IPS DF 4.7 (cell line): ENCODE data around the gene FRZB.

Source experiments
- DNase-seq: peaks from one replicate; pipeline ENCODE4 v3.0.0-alpha.2; 2013; ENCODE audit warnings: low spot score; ENCODE audit errors: extremely low read depth

The FRZB gene

DNA sequence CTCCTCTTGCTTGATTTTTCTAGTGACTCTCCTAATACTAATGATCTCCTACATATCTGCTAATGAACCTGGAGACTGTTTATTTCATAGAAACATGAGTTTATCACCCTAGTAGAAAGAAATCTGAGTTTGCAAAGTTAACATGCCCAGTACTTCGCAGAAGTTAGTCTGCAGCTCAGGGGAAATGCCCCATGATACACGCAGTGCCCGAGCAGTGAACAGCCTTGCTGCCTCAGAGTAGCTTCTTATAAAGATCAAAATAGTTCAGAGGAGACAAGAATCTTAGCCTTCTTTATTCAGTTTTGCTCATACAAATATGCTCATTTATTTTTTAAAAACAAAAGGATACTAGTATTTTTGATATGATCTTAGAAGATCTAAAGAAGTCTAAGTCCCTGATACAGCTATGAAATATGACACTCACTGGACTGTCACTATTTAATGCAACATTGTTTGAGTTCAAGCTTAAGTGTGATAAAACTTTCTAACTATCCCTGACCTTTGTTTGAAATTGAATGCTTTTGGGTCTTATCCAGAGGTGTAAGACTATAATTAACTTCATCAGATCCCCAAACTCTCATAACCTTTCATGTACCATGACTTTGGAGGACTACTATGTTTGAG is 20.5 kb downstream of the FRZB start:
- no peak for DNase-seq

- no peak for DNase-seq
Observed at GRCh38 chr2:182836451-182836850, 30.0 kb downstream of the FRZB start.

GRCh38 chr2:182834293-182834692 is 32.1 kb downstream of the FRZB start:
- no peak for DNase-seq

GRCh38 chr2:182833084-182833854 is 33.2 kb downstream of the FRZB start:
- DNase-seq = no peak

DNA sequence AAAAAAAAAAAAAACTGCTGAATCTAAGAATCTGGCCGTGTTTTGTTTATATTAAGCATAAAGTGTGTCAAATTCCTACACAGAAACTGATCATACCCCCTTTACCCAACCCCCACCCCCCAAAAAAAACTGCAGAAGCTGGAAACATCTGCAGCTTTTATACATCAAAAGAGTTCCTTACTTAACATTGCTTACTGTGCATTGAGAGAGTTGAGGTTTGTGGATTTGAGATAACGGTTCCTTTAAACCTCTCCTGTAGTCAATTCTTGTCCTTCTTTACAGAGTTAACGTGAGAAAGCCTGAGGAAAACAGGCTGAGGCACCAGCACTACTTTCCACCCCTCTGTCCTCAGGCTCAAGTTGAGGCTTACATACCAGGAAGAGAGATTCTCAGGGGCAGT is 34.5 kb downstream of the FRZB start:
- no peak for DNase-seq

DNA sequence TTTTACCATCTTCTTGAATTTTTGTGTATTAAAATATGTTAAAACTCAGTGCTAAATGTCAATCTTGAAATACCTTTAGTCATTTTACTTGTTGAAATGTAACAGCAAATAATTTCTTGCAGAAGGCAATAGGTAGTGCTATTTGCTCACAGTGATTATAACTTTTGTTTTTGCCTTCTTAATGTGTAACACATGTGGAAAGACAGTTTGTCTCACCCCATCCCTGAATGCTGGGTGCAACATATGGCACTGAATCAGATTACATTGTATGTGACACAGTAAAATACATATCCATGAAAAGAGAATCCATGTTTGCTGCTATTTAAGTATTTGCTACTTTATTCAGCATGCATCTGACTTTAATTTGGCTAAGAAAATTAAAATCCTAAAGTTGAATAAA is 35.3 kb downstream of the FRZB start:
- no peak for DNase-seq

DNA sequence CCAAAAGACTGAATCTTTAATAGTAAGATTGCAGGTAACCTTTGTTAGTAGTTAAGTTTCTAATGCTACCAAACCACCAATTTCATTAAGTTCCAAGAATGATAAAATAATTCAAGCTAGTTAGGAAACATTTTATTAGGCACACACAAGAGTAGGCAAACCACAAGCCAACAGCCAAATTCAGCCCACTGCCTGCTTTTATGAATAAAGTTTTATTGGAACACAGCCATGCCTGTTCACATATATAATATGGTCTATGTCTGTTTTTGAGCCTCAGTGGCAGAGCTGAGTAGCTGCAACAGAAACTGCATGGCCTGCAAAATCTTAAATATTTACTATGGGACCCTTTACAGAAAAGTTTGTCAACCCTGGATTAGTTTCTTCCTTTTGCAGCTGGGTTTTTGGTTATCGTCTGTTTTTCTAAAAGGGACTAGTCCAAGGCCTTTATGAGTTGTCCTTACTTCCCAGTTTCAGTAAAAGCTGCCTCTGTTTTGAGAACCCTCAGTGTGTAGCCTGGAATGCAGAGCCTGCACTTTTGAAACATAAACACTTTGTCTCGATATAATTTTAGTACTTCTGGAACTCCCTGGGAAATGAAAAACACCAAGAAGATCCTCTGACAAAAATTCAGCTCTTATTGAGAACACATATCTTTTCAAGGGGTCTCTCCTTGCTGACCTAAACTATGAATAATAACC is 39.1 kb downstream of the FRZB start:
- no peak for DNase-seq

DNA sequence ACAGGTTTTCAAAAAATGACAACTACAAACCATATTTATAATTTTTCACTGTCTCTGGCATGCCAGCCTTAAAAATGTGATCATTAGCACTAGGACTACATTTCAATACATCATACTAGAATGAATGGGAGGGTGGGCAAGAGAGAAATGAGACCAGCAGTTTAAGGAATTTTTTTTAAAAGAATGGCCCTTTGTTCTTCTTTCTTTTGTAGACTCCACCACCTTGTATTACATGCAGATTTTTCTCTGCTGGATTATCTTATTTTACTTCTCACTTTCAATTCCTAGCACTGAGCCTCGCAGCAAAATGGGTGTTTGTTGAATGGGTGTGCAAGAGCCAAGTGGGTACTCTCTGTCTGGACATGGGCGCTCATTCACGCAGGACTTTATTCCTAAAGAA is 39.9 kb downstream of the FRZB start:
- DNase-seq = no peak

DNA sequence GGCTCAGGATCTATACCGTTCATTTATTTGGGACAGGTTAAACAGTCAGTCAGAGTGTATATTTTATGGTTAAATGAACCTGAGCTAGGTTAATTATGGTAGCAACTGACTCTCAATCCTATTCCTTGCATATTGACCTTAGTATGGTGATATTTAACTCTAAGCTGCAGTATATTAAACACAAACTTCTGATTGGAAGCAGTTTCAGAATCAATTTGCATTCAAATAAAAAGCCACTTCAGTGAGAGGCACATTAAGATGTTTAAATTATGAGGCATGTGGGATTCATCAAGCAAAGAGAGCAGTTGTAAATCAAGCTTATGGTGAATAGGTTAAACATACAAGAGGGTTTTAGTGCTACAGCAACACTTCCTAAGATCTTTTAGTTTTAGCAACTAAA is 40.4 kb downstream of the FRZB start:
- DNase-seq = no peak

DNA sequence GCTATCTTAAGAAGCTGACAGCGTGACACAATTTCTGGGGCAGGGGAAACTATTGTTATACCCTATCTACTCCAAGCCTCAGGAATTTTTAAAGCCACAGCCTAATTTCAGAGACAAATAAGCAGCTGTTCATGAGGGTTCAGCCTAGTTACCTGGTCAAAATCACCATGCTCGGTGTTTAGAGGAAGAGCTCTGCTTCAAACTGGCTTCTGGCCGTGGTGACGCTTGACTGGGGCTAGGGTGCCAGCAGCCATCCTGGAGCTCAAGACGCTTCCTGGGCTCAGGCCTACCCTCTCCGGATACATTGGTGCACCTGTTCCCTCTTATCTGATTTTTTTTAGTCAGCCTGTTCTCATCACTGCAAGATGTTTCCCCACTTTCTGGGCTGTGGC is 41.7 kb downstream of the FRZB start:
- no peak for DNase-seq

- no peak for DNase-seq
Observed at GRCh38 chr2:182824056-182824766, 42.2 kb downstream of the FRZB start.

DNA sequence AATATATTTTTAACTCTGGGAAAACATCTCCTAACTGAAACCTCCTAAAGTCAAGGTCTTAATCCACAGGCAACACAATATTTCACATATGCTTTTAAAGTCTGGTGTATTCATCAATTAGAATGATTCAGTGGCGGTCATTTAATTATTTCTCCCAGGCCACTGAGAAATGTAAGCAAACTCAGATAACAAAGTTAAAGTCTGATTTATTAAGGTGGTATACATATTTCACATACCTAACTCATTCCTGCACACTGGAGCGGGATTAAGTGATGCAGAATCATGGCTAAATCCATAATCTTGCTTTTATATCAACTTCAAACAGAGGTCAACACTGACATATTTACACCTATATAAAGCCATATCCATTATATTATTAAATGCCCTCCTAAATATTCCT is 43.7 kb downstream of the FRZB start:
- DNase-seq = no peak

DNA sequence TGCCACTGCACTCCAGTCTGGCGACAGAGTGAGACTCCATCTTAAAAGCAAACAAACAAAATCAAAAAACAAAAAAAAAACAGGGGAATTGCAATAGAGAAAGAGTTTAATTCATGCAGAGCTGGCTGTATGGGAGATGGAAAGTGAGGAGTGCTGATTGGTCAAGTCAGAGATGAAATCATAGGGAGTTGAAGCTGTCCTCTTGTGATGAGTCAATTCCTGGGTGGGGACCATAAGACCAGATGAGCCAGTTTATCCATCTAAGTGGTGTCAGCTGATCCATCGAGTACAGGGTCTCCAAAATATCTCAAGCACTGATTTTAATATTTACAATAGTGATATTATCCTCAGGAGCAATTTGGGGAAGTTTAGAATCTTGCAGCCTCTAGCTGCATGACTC is 45.3 kb downstream of the FRZB start:
- no peak for DNase-seq

- DNase-seq = no peak
Observed at GRCh38 chr2:182819412-182819811, 47.0 kb downstream of the FRZB start.

DNA sequence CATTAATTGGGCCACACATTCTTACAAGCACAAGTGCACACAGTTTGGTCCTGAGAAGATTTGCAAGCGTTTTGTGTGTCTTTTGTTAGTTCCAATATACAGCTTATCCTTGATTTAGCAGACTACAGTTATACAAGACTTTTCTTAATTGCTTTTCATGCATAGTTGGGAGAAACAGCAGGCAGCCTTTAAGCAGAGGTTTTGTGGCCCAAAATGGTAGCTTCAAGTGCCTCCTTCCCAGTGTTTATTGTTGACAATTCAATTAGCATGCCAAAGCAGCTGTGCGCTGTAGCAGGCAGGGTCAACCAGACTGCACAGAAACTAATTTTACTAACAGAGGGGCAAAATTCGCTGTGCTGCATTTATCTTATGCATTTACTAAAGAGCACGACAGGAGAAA is 47.5 kb downstream of the FRZB start:
- DNase-seq = peak; percentile 11

DNA sequence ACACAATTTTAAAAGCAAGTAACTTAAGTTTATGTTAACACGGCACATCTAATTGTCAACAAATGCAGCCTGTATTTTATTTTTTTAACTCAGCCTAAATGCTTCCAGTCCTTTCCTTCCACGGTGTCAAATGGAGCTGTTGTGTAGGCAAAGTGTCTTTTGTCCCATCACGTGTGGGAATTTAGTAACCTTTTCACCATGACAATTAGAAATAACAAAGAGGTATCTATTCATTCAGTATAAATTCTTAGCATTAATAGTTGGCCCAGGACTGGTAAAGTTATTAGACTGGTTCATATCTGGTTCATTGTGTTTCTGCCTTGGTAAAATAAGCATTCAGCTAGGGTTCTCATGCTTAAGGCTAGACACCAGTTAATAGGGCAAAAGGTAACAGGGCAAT is 47.9 kb downstream of the FRZB start:
- no peak for DNase-seq

DNA sequence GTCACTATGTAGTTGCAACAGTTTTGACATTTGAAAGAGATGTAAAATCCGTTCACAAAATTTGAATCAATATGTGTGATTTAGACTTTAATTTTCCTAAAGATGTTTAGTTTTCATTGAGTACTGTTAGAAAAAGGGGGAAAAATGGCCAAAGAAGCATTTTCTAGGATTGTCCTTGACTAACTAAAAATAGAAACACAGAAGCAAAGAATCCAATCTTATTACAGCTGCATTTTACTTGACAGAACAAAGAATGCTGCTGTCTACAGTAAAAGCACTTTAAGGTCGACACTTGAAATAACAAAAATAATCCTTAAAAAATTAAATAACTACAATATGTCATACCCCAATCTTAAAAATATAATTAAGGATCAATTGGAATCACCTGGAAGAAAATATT is 48.9 kb downstream of the FRZB start:
- DNase-seq = no peak

DNA sequence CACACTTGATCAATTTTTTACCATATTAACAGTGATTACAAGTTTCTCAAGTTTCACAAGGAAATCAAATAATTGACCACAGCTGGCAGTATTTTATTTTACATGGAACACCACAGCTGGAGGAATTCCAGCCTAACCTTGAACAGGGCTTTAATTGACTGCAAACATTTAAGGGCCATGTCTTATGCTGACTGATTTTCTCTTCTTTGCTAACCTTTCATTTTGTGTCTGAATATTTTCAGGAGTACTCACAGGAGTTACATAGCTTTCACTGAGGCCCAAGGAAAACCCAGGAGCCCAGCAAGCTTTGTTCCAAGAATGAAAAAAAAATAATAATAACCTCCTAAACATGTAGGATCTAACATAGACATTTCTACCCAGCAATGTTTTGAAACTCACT is 49.6 kb downstream of the FRZB start:
- DNase-seq = no peak

- no peak for DNase-seq
Observed at GRCh38 chr2:182814804-182815203, 51.6 kb downstream of the FRZB start.

GRCh38 chr2:182814380-182814779 is 52.1 kb downstream of the FRZB start:
- no peak for DNase-seq

DNA sequence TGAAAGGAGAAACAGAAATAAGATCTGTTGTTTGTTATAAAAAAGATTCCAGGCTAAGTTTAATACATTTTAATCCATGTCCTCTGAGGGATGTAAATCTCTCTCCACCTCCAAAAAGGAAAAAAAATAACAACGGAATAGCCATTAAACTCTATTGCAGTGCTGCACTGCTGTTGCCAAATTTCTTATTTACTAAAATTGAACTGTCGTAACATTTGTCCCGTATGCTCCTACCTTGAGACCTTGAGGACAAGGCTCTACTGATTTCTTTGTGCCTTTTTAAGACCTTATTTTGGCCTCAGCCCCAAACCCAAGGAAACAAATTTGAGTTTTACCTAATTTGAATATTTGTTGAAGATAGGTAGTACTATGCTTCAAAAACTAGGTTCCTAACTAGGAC is 56.4 kb downstream of the FRZB start:
- no peak for DNase-seq

DNA sequence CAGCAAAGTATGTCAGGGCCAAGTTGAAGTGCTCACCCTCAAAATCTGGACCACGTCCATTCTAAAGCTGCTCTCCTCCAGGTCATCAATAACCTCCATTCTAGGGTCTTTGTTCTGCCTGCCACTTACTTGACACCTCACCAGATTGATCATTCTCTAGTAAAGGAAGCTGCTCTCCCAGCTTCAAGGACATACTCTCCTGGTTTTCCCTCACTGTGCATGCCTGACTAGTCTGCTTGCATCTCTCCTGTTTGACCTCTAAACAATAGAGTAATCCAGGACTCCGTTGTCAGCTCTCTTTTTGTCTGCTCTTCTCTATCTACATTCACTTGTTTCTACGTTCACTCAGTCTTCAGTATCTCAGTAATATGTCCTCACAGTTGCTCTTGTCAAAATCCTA is 59.1 kb downstream of the FRZB start:
- no peak for DNase-seq
